Activated T-cell treated with anti-CD3 and anti-CD28 coated beads, Interleukin-2, amount 50 U/mL, for 1 hour (primary cell): ENCODE measurements around the gene ZNF561.
"Not testable (repeated sequence)": the region's sequence is repeated elsewhere in the genome, so short reads cannot be mapped to it uniquely, and the experiment has no call there.

Experiments
- DNase-seq: peaks from one replicate; pipeline ENCODE4 v3.0.0-alpha.2; 2020

Gene ZNF561

GRCh38 chr19:9621156-9622037, at the start of gene ZNF561:
Gene ZNF561, minus strand, starts transcription at chr19:9621232. Its CDS starts 1,776 bp downstream, at chr19:9619456.
- DNase-seq = peak; percentile 88

- DNase-seq = no peak
Observed at GRCh38 chr19:9668544-9668943, 47.5 kb upstream of the ZNF561 start.

GRCh38 chr19:9667898-9668297, 46.9 kb upstream of the ZNF561 start:
- no peak for DNase-seq

GRCh38 chr19:9658769-9659168, 37.7 kb upstream of the ZNF561 start:
- DNase-seq = no peak

GRCh38 chr19:9653066-9653555, 32.1 kb upstream of the ZNF561 start:
- not testable (repeated sequence) for DNase-seq

GRCh38 chr19:9651464-9651863, 30.4 kb upstream of the ZNF561 start:
- not testable (repeated sequence) for DNase-seq

GRCh38 chr19:9650345-9650744, 29.3 kb upstream of the ZNF561 start:
- DNase-seq = no peak

GRCh38 chr19:9645472-9645871, 24.4 kb upstream of the ZNF561 start:
- DNase-seq = no peak

DNA sequence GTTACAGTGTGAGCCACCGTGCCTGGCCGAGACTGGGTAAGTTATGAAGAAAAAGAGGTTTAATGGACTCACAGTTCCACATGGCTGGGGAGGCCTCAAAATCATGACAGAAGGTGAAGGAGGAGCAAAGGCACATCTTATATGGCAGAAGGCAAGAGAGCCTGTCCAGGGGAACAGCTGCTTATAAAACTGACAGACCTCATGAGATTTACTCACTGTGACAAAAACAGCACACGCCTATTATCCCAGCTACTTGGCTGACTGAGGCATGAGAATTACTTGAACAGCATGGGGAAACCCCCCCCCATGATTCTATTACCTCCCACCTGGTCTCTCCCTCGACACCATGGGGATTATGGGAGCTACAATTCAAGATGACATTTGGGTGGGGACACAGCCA, 23.4 kb upstream of the ZNF561 start:
- DNase-seq = no peak

DNA sequence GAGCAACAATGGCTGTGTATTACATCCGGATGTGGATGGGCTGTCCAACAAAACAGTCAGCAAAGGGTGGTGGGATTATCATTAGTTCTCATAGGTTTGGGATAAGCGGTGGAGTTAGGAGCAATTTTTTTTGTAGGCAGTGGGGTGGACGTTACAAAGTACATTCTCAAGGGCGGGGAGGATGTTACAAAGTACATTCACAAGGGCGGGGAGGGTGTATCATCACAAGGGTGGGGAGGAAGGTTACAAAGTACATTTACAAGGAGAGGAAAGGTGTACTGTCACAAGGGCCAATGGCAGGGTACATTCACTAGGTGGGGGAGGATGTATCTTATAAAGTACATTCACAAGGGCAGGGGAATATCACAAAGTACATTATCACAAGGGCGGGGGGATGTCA, 20.8 kb upstream of the ZNF561 start:
- no peak for DNase-seq

DNA sequence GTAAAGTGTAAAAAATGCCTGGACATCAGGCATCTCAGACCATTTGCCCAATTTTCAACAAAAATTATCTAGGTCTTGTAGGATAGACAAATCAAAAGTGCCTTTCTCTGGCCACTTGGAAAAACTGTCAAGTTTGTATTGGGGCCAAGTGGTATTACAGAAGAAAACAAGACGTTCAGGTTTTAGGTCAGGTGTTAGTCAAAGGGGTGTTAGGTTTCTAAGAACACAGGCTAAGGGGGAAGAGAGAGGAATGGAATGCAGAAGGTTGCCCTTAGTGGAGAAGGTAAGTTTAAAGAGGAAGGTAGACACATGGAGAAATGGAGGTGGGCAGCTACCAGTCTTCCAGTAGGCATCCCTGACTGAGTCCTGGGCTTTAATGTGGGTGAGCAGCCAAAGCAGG, 19.9 kb upstream of the ZNF561 start:
- no peak for DNase-seq

DNA sequence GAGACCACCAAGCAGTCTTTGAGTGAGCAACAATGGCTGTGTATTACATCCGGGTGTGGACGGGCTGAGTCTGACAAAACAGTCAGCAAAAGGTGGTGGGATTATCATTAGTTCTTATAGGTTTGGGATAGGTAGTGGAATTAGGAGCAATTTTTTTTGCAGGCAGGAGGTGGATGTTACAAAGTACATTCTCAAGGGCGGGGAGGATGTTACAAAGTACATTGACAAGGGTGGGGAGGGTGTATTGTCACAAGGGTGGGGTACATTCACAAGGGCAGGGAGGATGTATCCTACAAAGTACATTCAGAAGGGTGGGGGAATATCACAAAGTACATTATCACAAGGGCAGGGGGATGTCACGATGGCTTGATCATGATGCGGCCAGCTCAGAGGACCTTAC, 15.0 kb upstream of the ZNF561 start:
- DNase-seq = no peak

- DNase-seq = no peak
Observed at GRCh38 chr19:9627856-9628255, 6.8 kb upstream of the ZNF561 start.

GRCh38 chr19:9622531-9622930, 1.5 kb upstream of the ZNF561 start:
- DNase-seq = no peak

GRCh38 chr19:9620842-9621155, 233 bp downstream of the ZNF561 start:
- no peak for DNase-seq

DNA sequence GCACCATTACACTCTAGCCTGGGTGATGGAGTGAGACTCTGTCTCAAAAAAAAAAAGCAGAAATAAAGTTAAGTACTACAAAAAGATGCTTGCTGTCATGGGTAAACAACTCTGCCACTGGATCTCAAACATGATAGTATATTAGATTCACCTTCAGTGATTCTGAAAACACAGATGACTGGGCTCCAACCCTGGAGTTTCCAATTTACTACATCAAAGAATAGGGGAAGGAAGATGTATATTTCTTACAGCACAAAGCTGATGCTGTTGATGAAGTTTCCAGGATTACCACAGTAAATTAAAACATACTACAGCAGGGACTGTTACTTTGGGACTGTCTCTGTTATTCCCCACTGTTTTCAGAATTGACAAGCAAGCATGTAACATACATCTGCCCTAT, 5.2 kb downstream of the ZNF561 start:
- no peak for DNase-seq

DNA sequence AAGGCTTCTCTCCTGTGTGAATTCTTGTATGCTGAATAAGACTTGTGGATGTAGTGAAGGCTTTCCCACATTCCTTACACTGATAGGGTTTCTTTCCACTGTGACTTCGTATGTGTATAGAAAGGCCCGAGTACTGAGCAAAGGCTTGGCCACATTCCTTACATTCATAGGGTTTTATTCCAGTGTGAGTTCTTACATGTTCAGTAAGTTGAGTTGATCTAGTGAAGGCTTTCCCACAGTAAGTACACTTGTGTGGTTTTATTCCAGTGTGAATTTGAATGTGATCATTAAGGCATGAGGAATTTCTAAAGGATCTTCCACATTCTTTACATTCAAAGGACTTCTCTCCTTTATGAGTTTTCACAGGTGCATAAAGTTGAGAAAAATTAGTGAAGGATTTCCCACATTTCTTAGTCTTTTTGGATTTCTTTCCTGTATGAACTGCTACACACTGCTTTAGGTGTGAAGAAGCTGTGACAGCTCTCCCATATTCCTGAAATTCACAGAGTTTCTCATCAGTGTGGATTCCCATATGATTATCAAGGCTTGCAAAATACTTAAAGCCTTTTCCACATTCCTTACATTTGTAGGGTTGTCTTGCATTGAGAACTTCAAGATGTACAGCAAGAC, 10.4 kb downstream of the ZNF561 start:
- no peak for DNase-seq

GRCh38 chr19:9608912-9609311, 12.1 kb downstream of the ZNF561 start:
- no peak for DNase-seq

DNA sequence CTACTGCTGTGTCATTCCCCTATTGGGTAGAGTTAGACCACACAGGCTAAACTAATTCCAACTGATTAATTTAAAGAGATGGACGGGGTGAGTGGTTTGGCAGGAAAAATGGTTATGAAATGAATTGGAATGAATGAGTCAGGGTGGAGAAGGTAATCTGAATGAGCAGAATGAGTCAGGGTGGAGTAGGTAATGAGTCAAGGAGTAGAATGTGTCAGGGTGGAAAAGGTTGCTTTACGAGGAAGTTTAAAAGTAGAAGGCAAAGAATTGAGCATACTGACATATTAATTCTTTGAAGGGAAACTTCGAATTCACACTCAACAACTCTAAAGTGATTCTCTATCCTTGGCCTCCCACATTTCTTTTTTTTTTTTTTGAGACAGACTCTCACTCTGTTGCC, 24.0 kb downstream of the ZNF561 start:
- DNase-seq = no peak

- DNase-seq = peak; percentile 77
Observed at GRCh38 chr19:9586764-9587163, 34.3 kb downstream of the ZNF561 start.

DNA sequence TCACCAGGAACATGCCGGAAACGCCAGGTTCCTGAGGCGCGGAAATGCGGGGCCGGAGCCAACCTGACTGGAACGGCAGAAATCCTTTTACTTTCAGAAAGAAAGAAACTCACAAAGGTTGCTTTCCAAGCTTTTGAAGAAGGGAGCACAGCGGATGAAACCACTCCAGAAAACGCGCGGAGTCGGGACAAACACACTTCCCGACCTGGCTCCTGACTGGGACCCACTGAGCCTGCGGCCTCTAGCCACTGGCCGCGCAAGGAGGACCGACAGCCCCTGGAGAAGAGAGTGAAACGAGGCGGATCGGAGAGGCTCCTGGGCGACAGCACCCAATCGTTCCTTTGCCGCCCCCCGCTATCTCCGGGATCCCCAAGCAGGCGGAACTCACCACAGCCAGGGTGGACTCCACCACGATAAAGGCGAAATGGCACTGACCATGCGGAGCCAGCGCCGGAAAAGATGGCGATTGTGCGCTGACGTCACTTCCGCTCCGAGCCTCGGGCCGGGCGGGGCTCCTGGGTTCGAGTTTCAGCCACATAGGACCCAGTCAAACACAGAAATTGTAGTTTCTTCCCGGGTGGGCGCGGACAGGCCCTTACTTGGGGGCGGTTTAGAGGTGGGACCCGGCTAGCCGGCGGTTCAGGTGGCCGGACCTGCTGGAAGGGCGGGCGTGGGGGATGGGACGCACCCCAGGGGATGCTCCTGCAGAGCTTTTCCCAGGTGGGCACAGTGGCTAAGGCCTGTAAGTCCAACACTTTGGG, 36.8 kb downstream of the ZNF561 start, which contains the start of gene ZNF121:
Gene ZNF121 (minus strand): TSS at position 432 of the 761 bp plus-strand sequence. CDS start 16,407 bp downstream, outside the sequence.
- DNase-seq = peak; percentile 80

- DNase-seq = not testable (repeated sequence)
Observed at GRCh38 chr19:9582081-9582725, 38.8 kb downstream of the ZNF561 start.

- DNase-seq = no peak
Observed at GRCh38 chr19:9580728-9581127, 40.3 kb downstream of the ZNF561 start.
